Measurements from ENCODE around the gene CALHM2. TPM values are rescaled to one million over a fixed set of nuclear protein-coding genes. Genes with fewer than 3 reads are reported as not detected.

CALHM2 gene
- polyA plus RNA-seq, 1 donor (not counting 4 experiments of a cell fraction or from before 2014, with no cell fraction given): 0.92 TPM

- H3K4me1 ChIP-seq (ENCODE audit: control insufficient read depth, extremely low read depth, insufficient read depth, low read length): no peaks in the 10 kb centered on the region
- H3K4me2 ChIP-seq (ENCODE audit: control insufficient read depth, extremely low read depth, insufficient read depth, low read depth, low read length): no peak overlapping the region
- H3K27ac ChIP-seq (ENCODE audit: control insufficient read depth, insufficient read depth, low read length): no peak overlapping the region
- H3K36me3 ChIP-seq (ENCODE audit: control insufficient read depth in 2 of 2, extremely low read depth in 1 of 2, insufficient read depth in 2 of 2, low read length in 2 of 2): peaks cover 65 to 70% of the 10 kb centered on the region in 2 experiments
- dilution Hi-C loops (cut with MboI; ENCODE audit: extremely low pct_ligation_motif_present, low sequenced_read_pairs): no loop called here
- no peaks in the 10 kb centered on the region for H3K9me3 ChIP-seq (ENCODE audit: control insufficient read depth, low read depth, low read length)
- H4K20me1 ChIP-seq (ENCODE audit: control insufficient read depth, extremely low read depth, insufficient read depth, low read length): no peaks in the 10 kb centered on the region
- no peaks in the 10 kb centered on the region for H3K79me2 ChIP-seq (ENCODE audit: control insufficient read depth, insufficient read depth, low read length)
- H2AFZ ChIP-seq (ENCODE audit: control insufficient read depth, low read length): no peak overlapping the region
- no peaks in the 10 kb centered on the region for H3K9me1 ChIP-seq (ENCODE audit: control insufficient read depth, extremely low read depth, insufficient read depth, low read length)
- no peak for DNase-seq (ENCODE audit: low read depth, low spot score)
- no peak overlapping the region for H3K4me3 ChIP-seq (ENCODE audit: control insufficient read depth in 2 of 3, extremely low read depth in 1 of 3, insufficient read depth in 2 of 3, low read depth in 1 of 3, low read length in 3 of 3)
- no peak for TF ChIP-seq EZH2 (IDR thresholded peaks at IDR 0.05; ENCODE audit: low read length)
- no peak for TF ChIP-seq CTCF (optimal IDR thresholded peaks at IDR 0.05 in 1 of 3, IDR thresholded peaks at IDR 0.05 in 1 of 3, conservative IDR thresholded peaks at IDR 0.05 in 1 of 3; ENCODE audit: extremely low read depth in 1 of 3, insufficient read depth in 2 of 3, low read length in 3 of 3)
- no peak for FAIRE-seq
- no peak overlapping the region for H3K9ac ChIP-seq (ENCODE audit: control insufficient read depth, extremely low read depth, insufficient read depth, low read length)
- H3K27me3 ChIP-seq (ENCODE audit: control insufficient read depth, extremely low read depth, insufficient read depth, low read length): no peaks in the 10 kb centered on the region
Observed at GRCh38 chr10:103441611-103442010, 10.6 kb downstream of the CALHM2 start.

- FAIRE-seq (no peak), DNase-seq (ENCODE audit: low read depth, low spot score) (no peak)
- Histone ChIP-seq H3K4me3 (ENCODE audit: control insufficient read depth in 2 of 3, extremely low read depth in 1 of 3, insufficient read depth in 2 of 3, low read depth in 1 of 3, low read length in 3 of 3) (no peak overlapping the region), H3K9ac (ENCODE audit: control insufficient read depth, extremely low read depth, insufficient read depth, low read length) (no peak overlapping the region), H4K20me1 (ENCODE audit: control insufficient read depth, extremely low read depth, insufficient read depth, low read length) (no peaks in the 10 kb centered on the region), H3K4me2 (ENCODE audit: control insufficient read depth, extremely low read depth, insufficient read depth, low read depth, low read length) (no peak overlapping the region), H3K27ac (ENCODE audit: control insufficient read depth, insufficient read depth, low read length) (no peak overlapping the region), H2AFZ (ENCODE audit: control insufficient read depth, low read length) (no peak overlapping the region), H3K27me3 (ENCODE audit: control insufficient read depth, extremely low read depth, insufficient read depth, low read length) (no peaks in the 10 kb centered on the region), H3K9me3 (ENCODE audit: control insufficient read depth, low read depth, low read length) (no peaks in the 10 kb centered on the region), H3K4me1 (ENCODE audit: control insufficient read depth, extremely low read depth, insufficient read depth, low read length) (no peaks in the 10 kb centered on the region), H3K36me3 (ENCODE audit: control insufficient read depth in 2 of 2, extremely low read depth in 1 of 2, insufficient read depth in 2 of 2, low read length in 2 of 2) (peaks cover 64 to 67% of the 10 kb centered on the region in 2 experiments), H3K79me2 (ENCODE audit: control insufficient read depth, insufficient read depth, low read length) (no peaks in the 10 kb centered on the region), H3K9me1 (ENCODE audit: control insufficient read depth, extremely low read depth, insufficient read depth, low read length) (no peaks in the 10 kb centered on the region)
- TF ChIP-seq CTCF (optimal IDR thresholded peaks at IDR 0.05 in 1 of 3, IDR thresholded peaks at IDR 0.05 in 1 of 3, conservative IDR thresholded peaks at IDR 0.05 in 1 of 3; ENCODE audit: extremely low read depth in 1 of 3, insufficient read depth in 2 of 3, low read length in 3 of 3) (no peak), EZH2 (IDR thresholded peaks at IDR 0.05; ENCODE audit: low read length) (no peak)
- dilution Hi-C loops (cut with MboI; ENCODE audit: extremely low pct_ligation_motif_present, low sequenced_read_pairs): no loop called here
Observed at GRCh38 chr10:103441206-103441605, 11.0 kb downstream of the CALHM2 start.

All from keratinocyte (primary cell).